A549 (cell line): ENCODE measurements around the gene TMEM163. TPM values are rescaled to one million over a fixed set of nuclear protein-coding genes. Genes with fewer than 3 reads are reported as not detected.

Experiments
- ATAC-seq, 2 experiments: fragments of 200-7000 bp in 1 of 2; fragments of >200 bp in 1 of 2; cut with Nextera tagmentation in 1 of 2; cut with Tn5 transposase in 1 of 2; 3 replicates each; pipeline versions ENCODE4 v1.8.0 to v1.9.1; 2018 to 2020; ENCODE audit warnings: mild to moderate bottlenecking in 1 of 2, moderate library complexity in 1 of 2
- CTCF ChIA-PET: fragments of 300-600 bp; sonication (Branson Sonifier 250); formaldehyde crosslinking; extraction: SDS; loops from one replicate; lab custom pipeline; 2021; ENCODE audit warnings: antibody characterized with exemption, inconsistent platforms; lab: Yijun Ruan, JAX
- POLR2A ChIA-PET: fragments of 350-600 bp; formaldehyde crosslinking; extraction: SDS; loops from one replicate; lab custom pipeline; 2021; ENCODE audit warnings: antibody characterized with exemption, inconsistent platforms; lab: Yijun Ruan, JAX
- DNase-seq, 2 experiments: peaks; one replicate each; pipeline versions ENCODE4 v3.0.0 to v3.0.0-alpha.2; 2011 to 2016; ENCODE audit warnings: low read depth in 1 of 2, low spot score in 1 of 2
- FAIRE-seq: peaks from 2 replicates; lab custom pipeline; 2011; peaks lifted over from hg19 to GRCh38; lab: Jason Lieb, UNC
- H3K27ac ChIP-seq, 2 experiments: fragments of >200 bp; sonication (Bioruptor Twin); formaldehyde crosslinking; 3 replicates each; pipeline ENCODE4 v1.5.1; 2016 to 2017
- H3K4me1 ChIP-seq: fragments of >200 bp; sonication (Bioruptor Twin); formaldehyde crosslinking; 3 replicates; pipeline ENCODE4 v1.6.1; 2016
- H3K4me2 ChIP-seq: fragments of >200 bp; sonication (Bioruptor Twin); formaldehyde crosslinking; 3 replicates; pipeline ENCODE4 v1.6.1; 2016
- H3K4me3 ChIP-seq: fragments of >200 bp; sonication (Bioruptor Twin); formaldehyde crosslinking; 3 replicates; pipeline ENCODE4 v1.5.1; 2016
- H3K9me3 ChIP-seq: fragments of >200 bp; sonication (Bioruptor Twin); formaldehyde crosslinking; 3 replicates; pipeline ENCODE4 v1.6.1; 2016
- CEBPB ChIP-seq, 2 experiments: fragments of >200 bp in 1 of 2; sonication (Bioruptor Twin) in 1 of 2; formaldehyde crosslinking in 1 of 2; IDR thresholded peaks; 2 replicates each; pipeline ENCODE4 v1.6.1; 2012 to 2016
- CHD2 ChIP-seq: fragments of 150-350 bp; IDR thresholded peaks from 2 replicates; pipeline ENCODE4 v1.6.1; 2014; ENCODE audit warnings: low read length; ENCODE audit not compliant: partially characterized antibody
- EP300 ChIP-seq, 2 experiments: fragments of >200 bp; sonication (Bioruptor Twin); formaldehyde crosslinking; IDR thresholded peaks; 2 replicates in 1 of 2; 3 replicates in 1 of 2; pipeline ENCODE4 v1.6.1; 2016 to 2017
- HDAC2 ChIP-seq: fragments of 200-600 bp; sonication (generic); IDR thresholded peaks from 2 replicates; pipeline ENCODE4 v1.6.1; 2016
- HES2 ChIP-seq: fragments of >200 bp; sonication (Bioruptor Twin); formaldehyde crosslinking; IDR thresholded peaks from 2 replicates; pipeline ENCODE4 v1.6.1; 2016
- HMGXB4 ChIP-seq: fragments of 250-450 bp; sonication (Bioruptor Pico); IDR thresholded peaks from 2 replicates; pipeline ENCODE4 v1.5.0; 2021; ENCODE audit warnings: mild to moderate bottlenecking, moderate library complexity, borderline replicate concordance
- HOXA7 ChIP-seq: fragments of 250-450 bp; sonication (Bioruptor Pico); IDR thresholded peaks from 2 replicates; pipeline ENCODE4 v1.5.0; 2020; ENCODE audit warnings: mild to moderate bottlenecking, moderate library complexity
- HOXB13 ChIP-seq: fragments of 250-450 bp; sonication (Bioruptor Pico); IDR thresholded peaks from 2 replicates; pipeline ENCODE4 v1.5.0; 2020; ENCODE audit warnings: low read depth, mild to moderate bottlenecking, moderate library complexity
- HOXB5 ChIP-seq: fragments of 250-450 bp; sonication (Bioruptor Pico); IDR thresholded peaks from 2 replicates; pipeline ENCODE4 v1.5.0; 2020; ENCODE audit warnings: mild to moderate bottlenecking, moderate library complexity
- KDM5A ChIP-seq: fragments of 200-600 bp; sonication (generic); IDR thresholded peaks from 2 replicates; pipeline ENCODE4 v1.6.1; 2016; ENCODE audit warnings: antibody characterized with exemption, mild to moderate bottlenecking
- MAFK ChIP-seq: fragments of 450-650 bp; IDR thresholded peaks from 2 replicates; pipeline ENCODE4 v1.6.1; 2014; ENCODE audit not compliant: partially characterized antibody
- MAZ ChIP-seq: fragments of 150-350 bp; IDR thresholded peaks from 2 replicates; pipeline ENCODE4 v1.6.1; 2014; ENCODE audit warnings: antibody characterized with exemption, low read depth, low read length, borderline replicate concordance
- MYC ChIP-seq: IDR thresholded peaks from 2 replicates; pipeline ENCODE4 v1.6.1; 2012; ENCODE audit warnings: mild to moderate bottlenecking, inconsistent platforms, low read length, improper control_type of control experiment, borderline replicate concordance
- NR3C1 ChIP-seq: fragments of >200 bp; sonication (Bioruptor Twin); formaldehyde crosslinking; IDR thresholded peaks from 3 replicates; pipeline ENCODE4 v1.6.1; 2017
- PHF8 ChIP-seq: fragments of 200-600 bp; sonication (generic); IDR thresholded peaks from 2 replicates; pipeline ENCODE4 v1.6.1; 2016; ENCODE audit warnings: low read depth, mild to moderate bottlenecking, antibody characterized with exemption, moderate library complexity, borderline replicate concordance
- POLR2AphosphoS2 ChIP-seq: conservative IDR thresholded peaks from 2 replicates; pipeline ENCODE4 v1.6.1; 2012; ENCODE audit warnings: low read length, improper control_type of control experiment, inconsistent platforms
- RAD21 ChIP-seq, 2 experiments: fragments of >200 bp in 1 of 2; sonication (Bioruptor Twin) in 1 of 2; formaldehyde crosslinking in 1 of 2; IDR thresholded peaks in 1 of 2; conservative IDR thresholded peaks in 1 of 2; 2 replicates in 1 of 2; 3 replicates in 1 of 2; pipeline ENCODE4 v1.6.1; 2012 to 2018; ENCODE audit warnings: inconsistent platforms in 1 of 2
- RARB ChIP-seq: fragments of 250-450 bp; sonication (Bioruptor Pico); IDR thresholded peaks from 2 replicates; pipeline ENCODE4 v1.8.0; 2021; ENCODE audit warnings: mild to moderate bottlenecking, moderate library complexity
- RCOR1 ChIP-seq: fragments of 150-350 bp; IDR thresholded peaks from 2 replicates; pipeline ENCODE4 v1.6.1; 2014; ENCODE audit warnings: antibody characterized with exemption, low read length, low read depth
- RFX5 ChIP-seq: fragments of 450-650 bp; IDR thresholded peaks from 2 replicates; pipeline ENCODE4 v1.7.1; 2014; ENCODE audit warnings: antibody characterized with exemption, mild to moderate bottlenecking, moderate library complexity
- SMC3 ChIP-seq: fragments of >200 bp; sonication (Bioruptor Twin); formaldehyde crosslinking; IDR thresholded peaks from 3 replicates; pipeline ENCODE4 v1.6.1; 2018; ENCODE audit warnings: inconsistent platforms
- SREBF2 ChIP-seq: fragments of 450-650 bp; IDR thresholded peaks from 2 replicates; pipeline ENCODE4 v1.6.1; 2014; ENCODE audit warnings: mild to moderate bottlenecking, moderate library complexity
- TP53 ChIP-seq: fragments of 250-450 bp; sonication (Bioruptor Pico); IDR thresholded peaks from 2 replicates; pipeline ENCODE4 v1.5.0; 2021; ENCODE audit warnings: mild to moderate bottlenecking, moderate library complexity
- ZC3H11A ChIP-seq: fragments of 450-650 bp; IDR thresholded peaks from 2 replicates; pipeline ENCODE4 v1.6.1; 2014; ENCODE audit warnings: antibody characterized with exemption, mild to moderate bottlenecking
- ZNF302 ChIP-seq: fragments of 250-450 bp; sonication (Bioruptor Pico); IDR thresholded peaks from 2 replicates; pipeline ENCODE4 v1.9.0; 2021; ENCODE audit warnings: inconsistent platforms, mild to moderate bottlenecking, moderate library complexity
- WGBS: methylation state at CpG from one replicate; pipeline ENCODE4 v1.1.6; 2017; ENCODE audit errors: missing lambda C conversion rate; 5-methylcytosine and 5-hydroxymethylcytosine counted together
- polyA plus RNA-seq, 4 experiments: library from polyadenylated mRNA; depleted of rRNA in 3 of 4; stranded (reverse); fragments of >200 nt; fragmentation: RNase III in 1 of 4; extraction: RNeasy Plus Mini Kit Qiagen cat#74134 plus additional on column Dnase treatment in 1 of 4; gene quantifications; 2 replicates in 3 of 4; 3 replicates in 1 of 4; pipeline ENCODE4 v1.2.3, GENCODE V29; 2011 to 2017
- TF ChIP-seq, protein P1 (sequence below): fragments of >200 bp; sonication (Bioruptor Twin); formaldehyde crosslinking; IDR thresholded peaks from 3 replicates; pipeline ENCODE4 v1.5.1; 2016
- TF ChIP-seq, protein P2 (sequence below): IDR thresholded peaks from 2 replicates; pipeline ENCODE4 v1.6.1; 2012
- TF ChIP-seq, protein P3 (sequence below): fragments of 450-650 bp; IDR thresholded peaks from 2 replicates; pipeline ENCODE4 v1.6.1; 2014; ENCODE audit warnings: antibody characterized with exemption

Gene TMEM163
- polyA plus RNA-seq, 2 of the 4 experiments (the other 2 are of a cell fraction) = not detected

DNA sequence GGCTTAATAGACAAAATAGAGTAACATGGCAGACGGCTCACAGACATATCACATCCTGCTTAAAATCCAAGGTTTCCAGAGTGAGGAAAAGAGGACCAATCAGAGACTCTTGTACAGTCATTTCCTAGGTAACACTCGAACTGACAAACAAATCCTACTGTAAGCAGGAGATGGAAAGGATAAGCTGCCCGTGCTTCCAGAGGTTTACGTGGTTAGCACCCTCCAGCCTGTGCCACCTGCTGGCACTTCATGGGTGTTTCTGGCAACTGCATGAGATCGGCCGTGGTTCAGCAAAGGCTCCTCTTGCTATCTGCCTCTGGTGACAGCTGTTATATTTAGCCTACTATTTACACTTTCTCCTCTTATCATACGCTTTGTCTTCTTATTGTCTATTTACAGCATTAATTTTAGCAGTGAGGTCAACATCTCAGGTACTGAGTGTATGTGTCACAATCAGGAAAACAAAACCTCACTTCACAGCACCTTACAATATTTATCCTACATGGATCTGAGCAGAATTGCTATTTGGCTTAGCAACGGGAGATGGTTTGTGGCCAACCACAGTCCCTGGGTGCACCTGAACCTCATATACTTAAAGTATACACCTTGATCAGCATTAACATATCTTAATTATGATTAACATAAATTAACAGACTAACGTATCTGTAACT is 226.9 kb downstream of the TMEM163 start:
- TF ChIP-seq RAD21 (conservative IDR thresholded peaks at IDR 0.05 in 1 of 2, IDR thresholded peaks at IDR 0.05 in 1 of 2) = 0 out of 5 replicates have a peak, but pooled peaks of 1 of the 2 experiments have one; percentile 2
- TF ChIP-seq RARB (CRISPR knock-in tag) = no peak
- TF ChIP-seq RFX5 = no peak
- no peak for TF ChIP-seq POLR2AphosphoS2
- TF ChIP-seq MYC = no peak
- no peak for TF ChIP-seq RCOR1
- no peak for TF ChIP-seq EP300 (IDR thresholded peaks at IDR 0.05)
- TF ChIP-seq HMGXB4 (CRISPR knock-in tag) = no peak
- TF ChIP-seq, protein P1, sequence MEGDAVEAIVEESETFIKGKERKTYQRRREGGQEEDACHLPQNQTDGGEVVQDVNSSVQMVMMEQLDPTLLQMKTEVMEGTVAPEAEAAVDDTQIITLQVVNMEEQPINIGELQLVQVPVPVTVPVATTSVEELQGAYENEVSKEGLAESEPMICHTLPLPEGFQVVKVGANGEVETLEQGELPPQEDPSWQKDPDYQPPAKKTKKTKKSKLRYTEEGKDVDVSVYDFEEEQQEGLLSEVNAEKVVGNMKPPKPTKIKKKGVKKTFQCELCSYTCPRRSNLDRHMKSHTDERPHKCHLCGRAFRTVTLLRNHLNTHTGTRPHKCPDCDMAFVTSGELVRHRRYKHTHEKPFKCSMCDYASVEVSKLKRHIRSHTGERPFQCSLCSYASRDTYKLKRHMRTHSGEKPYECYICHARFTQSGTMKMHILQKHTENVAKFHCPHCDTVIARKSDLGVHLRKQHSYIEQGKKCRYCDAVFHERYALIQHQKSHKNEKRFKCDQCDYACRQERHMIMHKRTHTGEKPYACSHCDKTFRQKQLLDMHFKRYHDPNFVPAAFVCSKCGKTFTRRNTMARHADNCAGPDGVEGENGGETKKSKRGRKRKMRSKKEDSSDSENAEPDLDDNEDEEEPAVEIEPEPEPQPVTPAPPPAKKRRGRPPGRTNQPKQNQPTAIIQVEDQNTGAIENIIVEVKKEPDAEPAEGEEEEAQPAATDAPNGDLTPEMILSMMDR = peak; percentile 30; the same call in 2 of the 3 replicates
- TF ChIP-seq CHD2 = no peak
- peak; percentile 29; the same call in 1 of the 3 replicates for TF ChIP-seq SMC3
- no peak for TF ChIP-seq MAFK
- no peak for TF ChIP-seq SREBF2
- no peak for TF ChIP-seq HOXB13 (CRISPR knock-in tag)
- no peak for TF ChIP-seq HDAC2
- ATAC-seq (peak; percentile 91 to 92), FAIRE-seq (no peak), DNase-seq (peak; percentile 23 to 53)
- Histone ChIP-seq H3K9me3 (no peaks in the 10 kb centered on the region), H3K4me3 (no peak overlapping the region), H3K4me2 (peak overlapping the region; percentile 53), H3K27ac (no peak overlapping the region), H3K4me1 (no peaks in the 10 kb centered on the region)
- 3% methylated on average over 9 of the region's 9 CpGs for WGBS
- CTCF ChIA-PET = interaction anchor here (0.6 to 1.9 kb wide), 4 partner anchors 31 to 382 kb away, joined by 3 to 6 read pairs (median 4); no protein-coding TSS in a partner anchor
- POLR2A ChIA-PET = no interaction called here

DNA sequence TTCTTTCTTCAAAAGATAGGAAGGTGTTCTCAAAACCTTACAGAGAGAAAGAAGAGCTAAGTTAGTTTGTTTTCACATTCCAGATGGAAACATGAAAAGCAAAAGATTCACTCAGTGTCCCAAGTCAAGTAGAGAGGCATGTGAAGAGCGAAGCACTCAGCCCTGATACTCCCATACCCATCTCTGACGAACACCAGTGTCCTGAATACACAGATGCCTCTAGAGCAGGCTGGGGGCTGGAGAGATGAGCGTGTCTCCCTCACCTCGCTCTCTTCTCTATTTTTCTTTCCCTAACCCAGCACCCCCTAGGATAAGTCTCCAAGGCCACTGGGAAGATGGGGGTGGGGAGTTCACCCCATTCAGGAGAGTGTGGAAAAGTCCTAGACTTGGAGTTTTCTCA is 227.8 kb downstream of the TMEM163 start:
- Histone ChIP-seq H3K4me3 (no peak overlapping the region), H3K9me3 (no peaks in the 10 kb centered on the region), H3K4me1 (no peaks in the 10 kb centered on the region), H3K4me2 (no peak overlapping the region; the same call in 2 of the 3 replicates), H3K27ac (no peak overlapping the region)
- 44% methylated on average over 4 of the region's 4 CpGs for WGBS
- TF ChIP-seq, protein P2, sequence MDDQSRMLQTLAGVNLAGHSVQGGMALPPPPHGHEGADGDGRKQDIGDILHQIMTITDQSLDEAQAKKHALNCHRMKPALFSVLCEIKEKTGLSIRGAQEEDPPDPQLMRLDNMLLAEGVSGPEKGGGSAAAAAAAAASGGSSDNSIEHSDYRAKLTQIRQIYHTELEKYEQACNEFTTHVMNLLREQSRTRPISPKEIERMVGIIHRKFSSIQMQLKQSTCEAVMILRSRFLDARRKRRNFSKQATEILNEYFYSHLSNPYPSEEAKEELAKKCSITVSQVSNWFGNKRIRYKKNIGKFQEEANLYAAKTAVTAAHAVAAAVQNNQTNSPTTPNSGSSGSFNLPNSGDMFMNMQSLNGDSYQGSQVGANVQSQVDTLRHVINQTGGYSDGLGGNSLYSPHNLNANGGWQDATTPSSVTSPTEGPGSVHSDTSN = no peak
- TF ChIP-seq ZNF302 = no peak
- no peak for TF ChIP-seq HES2
- no peak for TF ChIP-seq KDM5A
- TF ChIP-seq MAZ = no peak
- no peak for TF ChIP-seq RCOR1
- TF ChIP-seq, protein P3, sequence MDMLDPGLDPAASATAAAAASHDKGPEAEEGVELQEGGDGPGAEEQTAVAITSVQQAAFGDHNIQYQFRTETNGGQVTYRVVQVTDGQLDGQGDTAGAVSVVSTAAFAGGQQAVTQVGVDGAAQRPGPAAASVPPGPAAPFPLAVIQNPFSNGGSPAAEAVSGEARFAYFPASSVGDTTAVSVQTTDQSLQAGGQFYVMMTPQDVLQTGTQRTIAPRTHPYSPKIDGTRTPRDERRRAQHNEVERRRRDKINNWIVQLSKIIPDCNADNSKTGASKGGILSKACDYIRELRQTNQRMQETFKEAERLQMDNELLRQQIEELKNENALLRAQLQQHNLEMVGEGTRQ = no peak
- TF ChIP-seq PHF8 = no peak
- no peak for TF ChIP-seq HOXA7
- TF ChIP-seq TP53 = no peak
- TF ChIP-seq HOXB5 (CRISPR knock-in tag) = no peak
- no peak for TF ChIP-seq CEBPB (IDR thresholded peaks at IDR 0.05)
- no peak for TF ChIP-seq NR3C1
- TF ChIP-seq HDAC2 = no peak
- TF ChIP-seq ZC3H11A = no peak
- ChIA-PET POLR2A (no interaction called here), CTCF (interaction anchor here (0.7 to 1.9 kb wide), 3 partner anchors 30 to 372 kb away, joined by 4 to 6 read pairs (median 5); no protein-coding TSS in a partner anchor)
- ATAC-seq = peak in 1 of 2 experiments; percentile 39; a peak in 1 of 6 replicates
- no peak for FAIRE-seq
- no peak for DNase-seq
